Transverse colon (tissue), 4 donors: ENCODE measurements around the gene NHS. TPM values are rescaled to one million over a fixed set of nuclear protein-coding genes. Genes with fewer than 3 reads are reported as not detected.

Source experiments
- DNase-seq: peaks from one replicate; pipeline ENCODE4 v3.0.0-alpha.2; 2019
- H3K27ac ChIP-seq, 4 donors: fragments of 200-600 bp; sonication (generic); 2 replicates each; pipeline ENCODE4 v1.5.1; 2016 to 2018; ENCODE audit warnings: inconsistent platforms in 4 of 4
- H3K27me3 ChIP-seq: fragments of 200-600 bp; sonication (generic); 2 replicates; pipeline ENCODE4 v1.5.1; 2017; ENCODE audit warnings: inconsistent platforms
- H3K36me3 ChIP-seq, 4 donors: fragments of 200-600 bp; sonication (generic); 2 replicates each; pipeline ENCODE4 v1.5.1; 2017 to 2019; ENCODE audit warnings: inconsistent platforms in 4 of 4
- H3K4me1 ChIP-seq, 4 donors: fragments of 200-600 bp; sonication (generic); 2 replicates each; pipeline ENCODE4 v1.5.1; 2017 to 2020; ENCODE audit warnings: inconsistent platforms in 4 of 4
- H3K4me3 ChIP-seq, 4 donors: fragments of 200-600 bp; sonication (generic); 1 replicate in 1 of 4; 2 replicates in 3 of 4; pipeline versions ENCODE4 v1.5.1 to v1.6.1; 2017 to 2019; ENCODE audit warnings: inconsistent platforms in 4 of 4
- H3K9me3 ChIP-seq, 2 donors: fragments of 200-600 bp; sonication (generic); 2 replicates each; pipeline ENCODE4 v1.5.1; 2017 to 2019; ENCODE audit warnings: inconsistent platforms in 2 of 2
- EP300 ChIP-seq: sonication (generic); formaldehyde crosslinking; IDR thresholded peaks from one replicate; pipeline ENCODE4 v1.6.1; 2017; ENCODE audit warnings: antibody characterized with exemption, low read depth
- POLR2A ChIP-seq: fragments of 450-650 bp; IDR thresholded peaks from one replicate; pipeline ENCODE4 v1.6.1; 2016; ENCODE audit warnings: antibody characterized with exemption, mild to moderate bottlenecking, moderate library complexity
- POLR2AphosphoS5 ChIP-seq, 3 donors: sonication (generic); formaldehyde crosslinking; IDR thresholded peaks; one replicate each; pipeline ENCODE4 v1.6.1; 2016; ENCODE audit warnings: antibody characterized with exemption in 3 of 3
- WGBS, 2 donors: methylation state at CpG; one replicate each; pipeline ENCODE4 v1.1.5; 2018; ENCODE audit warnings: low coverage in 1 of 2; 5-methylcytosine and 5-hydroxymethylcytosine counted together
- in situ Hi-C, 4 donors: fragments of 200-750 bp; cut with MboI; loops; one replicate each; pipeline versions ENCODE4 v1.15.0 to v1.15.1; 2017; ENCODE audit warnings: low sequenced_read_pairs in 3 of 4, low pct_ligation_motif_present in 1 of 4, low pct_unique_long_range_greater_than_20kb in 1 of 4
- intact Hi-C: fragments of 100-400 bp; cut with DNase I; formaldehyde crosslinking; loops from one replicate; pipeline ENCODE4 v1.15.1; 2023; ENCODE audit warnings: low total_unique reads
- total RNA-seq, 4 donors: library from RNA; depleted of rRNA; stranded (reverse); fragments of >200 nt; gene quantifications; one replicate each; pipeline ENCODE4 v1.1.0, GENCODE V29; 2016
- TF ChIP-seq, protein P1 (sequence below), 5 experiments: fragments of 200-600 bp in 3 of 5; fragments of 450-650 bp in 2 of 5; sonication (generic) in 3 of 5; IDR thresholded peaks; 1 replicate in 2 of 5; 2 replicates in 3 of 5; pipeline ENCODE4 v1.5.1; 2016 to 2017; ENCODE audit warnings: antibody characterized with exemption in 5 of 5, inconsistent platforms in 3 of 5, mild to moderate bottlenecking in 2 of 5, moderate library complexity in 1 of 5

Gene NHS
- total RNA-seq, 4 donors from 2014 or later: 1.2 to 10.7 (median 5.0) TPM

DNA sequence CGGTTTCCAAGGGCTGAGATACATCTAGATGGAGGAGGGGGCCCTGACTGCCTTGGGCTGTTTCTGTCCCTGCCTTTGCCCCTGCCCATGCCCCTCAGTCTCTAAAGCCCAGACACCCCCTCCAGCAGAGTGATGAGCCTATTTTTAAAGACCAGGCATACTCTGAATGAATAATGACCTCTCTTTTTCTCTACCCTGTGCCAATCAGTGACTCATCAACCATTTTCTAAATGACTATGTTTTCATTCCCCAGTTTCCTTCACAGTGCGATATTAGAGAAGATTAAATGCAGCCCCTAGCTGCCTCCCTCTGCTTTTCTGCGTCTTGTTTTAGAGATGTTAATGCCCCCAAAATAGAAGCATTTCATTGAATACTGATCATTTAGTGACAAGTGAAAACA lies 15.5 kb upstream of the NHS start:
- TF ChIP-seq POLR2A: no peak
- TF ChIP-seq, protein P1, sequence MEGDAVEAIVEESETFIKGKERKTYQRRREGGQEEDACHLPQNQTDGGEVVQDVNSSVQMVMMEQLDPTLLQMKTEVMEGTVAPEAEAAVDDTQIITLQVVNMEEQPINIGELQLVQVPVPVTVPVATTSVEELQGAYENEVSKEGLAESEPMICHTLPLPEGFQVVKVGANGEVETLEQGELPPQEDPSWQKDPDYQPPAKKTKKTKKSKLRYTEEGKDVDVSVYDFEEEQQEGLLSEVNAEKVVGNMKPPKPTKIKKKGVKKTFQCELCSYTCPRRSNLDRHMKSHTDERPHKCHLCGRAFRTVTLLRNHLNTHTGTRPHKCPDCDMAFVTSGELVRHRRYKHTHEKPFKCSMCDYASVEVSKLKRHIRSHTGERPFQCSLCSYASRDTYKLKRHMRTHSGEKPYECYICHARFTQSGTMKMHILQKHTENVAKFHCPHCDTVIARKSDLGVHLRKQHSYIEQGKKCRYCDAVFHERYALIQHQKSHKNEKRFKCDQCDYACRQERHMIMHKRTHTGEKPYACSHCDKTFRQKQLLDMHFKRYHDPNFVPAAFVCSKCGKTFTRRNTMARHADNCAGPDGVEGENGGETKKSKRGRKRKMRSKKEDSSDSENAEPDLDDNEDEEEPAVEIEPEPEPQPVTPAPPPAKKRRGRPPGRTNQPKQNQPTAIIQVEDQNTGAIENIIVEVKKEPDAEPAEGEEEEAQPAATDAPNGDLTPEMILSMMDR (IDR thresholded peaks at IDR 0.05): no peak
- TF ChIP-seq POLR2AphosphoS5 (IDR thresholded peaks at IDR 0.05): no peak
- H3K27ac ChIP-seq: peak overlapping the region in 1 of 4 donors; percentile 19
- no peak overlapping the region for H3K4me3 ChIP-seq
- no peaks in the 10 kb centered on the region for H3K4me1 ChIP-seq
- intact Hi-C loops (no loop called here), in situ Hi-C loops (loop anchor here in 1 of 4 donors (25.0 kb wide), 1 partner anchor 122 kb away; no protein-coding TSS in a partner anchor)
- WGBS, 2 donors: 45% methylated on average over 3 of the region's 3 CpGs; no CpG with 5 or more reads in 1 of the 2 donors
- H3K36me3 ChIP-seq: no peaks in the 10 kb centered on the region
- no peaks in the 10 kb centered on the region for H3K9me3 ChIP-seq
- H3K27me3 ChIP-seq: no peaks in the 10 kb centered on the region
- no peak for DNase-seq

DNA sequence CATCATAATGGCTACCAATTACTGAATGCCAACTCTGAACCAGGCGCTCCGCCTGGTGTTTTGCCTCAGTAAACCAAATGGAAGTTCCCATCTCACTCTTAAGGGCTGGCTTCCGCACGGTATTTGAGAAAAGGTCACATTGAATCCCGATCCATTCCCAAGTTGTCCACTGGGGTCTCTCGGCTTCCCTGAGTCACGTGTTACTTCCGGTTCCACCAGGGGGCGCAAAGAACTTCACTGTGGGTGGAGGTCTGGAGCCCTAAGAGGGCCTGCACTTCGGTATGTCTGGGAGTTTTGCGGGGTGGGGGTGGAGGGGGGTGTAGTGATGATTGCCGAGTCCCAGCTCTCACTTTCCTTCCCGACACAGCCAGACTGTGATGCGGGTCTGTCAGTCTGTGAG lies 13.4 kb upstream of the NHS start:
- 69% methylated on average over 14 of the region's 14 CpGs; no CpG with 5 or more reads in 1 of the 2 donors for WGBS, 2 donors

DNA sequence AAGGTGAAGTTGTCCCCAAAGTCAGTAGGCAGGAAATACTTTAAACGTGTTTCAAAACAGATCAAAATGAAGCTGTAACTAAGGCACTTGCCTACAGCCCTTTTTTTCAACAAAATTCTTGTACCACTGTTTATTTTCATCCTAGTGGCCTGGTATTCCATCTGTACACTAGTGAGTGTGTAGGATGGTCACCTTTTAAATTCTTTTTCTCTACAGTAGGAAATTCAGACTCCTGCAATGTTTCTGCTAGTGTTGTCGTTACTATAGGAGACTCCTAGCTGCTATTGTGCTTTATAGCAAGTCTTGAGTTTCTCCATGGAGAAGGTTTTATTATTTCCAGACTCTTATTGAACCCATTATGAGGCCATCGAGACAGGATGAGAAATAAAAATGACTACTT lies 7.0 kb upstream of the NHS start:
- WGBS, 2 donors: 29 to 59% methylated on average over 1 to 3 of the region's 3 CpGs
- H3K27ac ChIP-seq: no peak overlapping the region
- DNase-seq: no peak
- no peaks in the 10 kb centered on the region for H3K27me3 ChIP-seq
- in situ Hi-C loops (loop anchor here in 1 of 4 donors (25.0 kb wide), 1 partner anchor 131 kb away; no protein-coding TSS in a partner anchor), intact Hi-C loops (no loop called here)
- H3K36me3 ChIP-seq: no peaks in the 10 kb centered on the region
- H3K4me3 ChIP-seq: no peak overlapping the region
- TF ChIP-seq POLR2AphosphoS5 (IDR thresholded peaks at IDR 0.05): no peak
- TF ChIP-seq POLR2A: no peak
- TF ChIP-seq, protein P1 (IDR thresholded peaks at IDR 0.05): no peak
- TF ChIP-seq EP300: no peak
- H3K9me3 ChIP-seq: no peaks in the 10 kb centered on the region
- H3K4me1 ChIP-seq: peaks cover 0 to 6% (median 0%) of the 10 kb centered on the region in 4 donors

More for the DNA sequence above, 13.4 kb upstream of the NHS start:
- DNase-seq: no peak
- intact Hi-C loops: no loop called here
- Histone ChIP-seq H3K36me3 (no peaks in the 10 kb centered on the region), H3K4me3 (no peak overlapping the region), H3K4me1 (no peaks in the 10 kb centered on the region), H3K9me3 (no peaks in the 10 kb centered on the region), H3K27me3 (no peaks in the 10 kb centered on the region), H3K27ac (no peak overlapping the region)
- in situ Hi-C loops: loop anchor here in 1 of 4 donors (25.0 kb wide), 1 partner anchor 124 kb away; no protein-coding TSS in a partner anchor
- TF ChIP-seq, protein P1 (IDR thresholded peaks at IDR 0.05): peak in 3 of 5 experiments; percentile 15 to 21 (median 20)
- TF ChIP-seq POLR2A: no peak

DNA sequence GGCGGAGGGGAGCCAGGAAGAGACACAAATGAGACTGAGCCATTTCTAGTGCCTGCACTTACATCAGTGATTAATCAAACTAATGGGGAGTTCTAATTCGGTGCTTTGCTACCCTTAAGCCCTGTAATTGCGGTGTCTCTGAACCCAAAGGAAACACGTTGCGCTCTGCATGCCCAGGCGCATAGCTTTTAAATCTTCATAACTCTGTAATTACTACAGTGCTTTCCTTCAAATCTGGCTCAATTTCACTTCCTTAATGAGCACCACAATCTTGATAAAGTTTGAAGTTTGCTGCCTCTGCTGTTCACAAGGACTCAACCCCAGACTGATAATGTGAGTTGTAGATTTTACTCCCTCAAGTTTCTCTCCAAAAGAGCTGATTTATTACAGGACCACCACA lies 5.7 kb upstream of the NHS start:
- H3K27ac ChIP-seq: no peak overlapping the region
- WGBS, 2 donors: 56 to 77% methylated on average over 6 of the region's 6 CpGs
- in situ Hi-C loops: loop anchor here in 1 of 4 donors (25.0 kb wide), 1 partner anchor 132 kb away; no protein-coding TSS in a partner anchor
- H3K36me3 ChIP-seq: no peaks in the 10 kb centered on the region
- H3K4me1 ChIP-seq: peaks cover 0 to 11% (median 0%) of the 10 kb centered on the region in 4 donors
- TF ChIP-seq, protein P1 (IDR thresholded peaks at IDR 0.05): no peak
- TF ChIP-seq POLR2A (no peak), EP300 (no peak), POLR2AphosphoS5 (IDR thresholded peaks at IDR 0.05) (no peak)
- H3K27me3 ChIP-seq: no peaks in the 10 kb centered on the region
- DNase-seq: no peak
- H3K4me3 ChIP-seq: no peak overlapping the region
- H3K9me3 ChIP-seq: no peaks in the 10 kb centered on the region
- intact Hi-C loops: no loop called here
